Psoas muscle (tissue), 8 donors: ENCODE measurements around the gene GALNT5. TPM values are rescaled to one million over a fixed set of nuclear protein-coding genes. Genes with fewer than 3 reads are reported as not detected.

Experiments
- ATAC-seq, 4 donors: fragments of 200-7000 bp; cut with Tn5 transposase; one replicate each; pipeline ENCODE4 v1.9.1; 2020; ENCODE audit warnings: moderate library complexity in 3 of 4, mild to moderate bottlenecking in 2 of 4
- DNase-seq, 2 donors: peaks; one replicate each; pipeline ENCODE4 v3.0.0-alpha.2; 2020
- H3K27ac ChIP-seq: fragments of 200-600 bp; one replicate; pipeline ENCODE4 v1.8.0; 2022
- H3K27me3 ChIP-seq, 3 donors: fragments of 200-600 bp in 1 of 3; one replicate each; pipeline versions ENCODE4 v1.6.1 to v1.8.0; 2013 to 2022; ENCODE audit warnings: low read length in 2 of 3, mild to moderate bottlenecking in 2 of 3, moderate library complexity in 1 of 3; ENCODE audit not compliant: insufficient read depth in 3 of 3
- H3K36me3 ChIP-seq, 2 donors: fragments of 200-600 bp in 1 of 2; one replicate each; pipeline versions ENCODE4 v1.6.1 to v1.8.0; 2013 to 2022; ENCODE audit warnings: low read depth in 1 of 2, mild to moderate bottlenecking in 1 of 2, moderate library complexity in 1 of 2; ENCODE audit not compliant: insufficient read depth in 1 of 2
- H3K4me1 ChIP-seq: fragments of 200-600 bp; one replicate; pipeline ENCODE4 v1.8.0; 2022
- H3K4me3 ChIP-seq: fragments of 200-600 bp; one replicate; pipeline ENCODE4 v1.8.0; 2022; ENCODE audit warnings: mild to moderate bottlenecking
- H3K9me3 ChIP-seq: fragments of 200-600 bp; one replicate; pipeline ENCODE4 v1.8.0; 2022
- WGBS, 3 donors: extraction: QIAGEN DNeasy Blood & Tissue Kit; methylation state at CpG; one replicate each; pipeline versions ENCODE4 v1.1.6 to v1.1.7; 2013; 5-methylcytosine and 5-hydroxymethylcytosine counted together
- intact Hi-C, 2 donors: fragments of 100-400 bp; cut with DNase I; formaldehyde crosslinking; loops; one replicate each; pipeline versions ENCODE4 v1.11.0 to v1.14.2; 2022
- polyA plus RNA-seq, 3 donors: library from polyadenylated mRNA; stranded (reverse); fragments of 200-250 nt; gene quantifications; one replicate each; pipeline ENCODE4 v1.2.3, GENCODE V29; 2013
- total RNA-seq, 4 donors: library from RNA; stranded (reverse); fragmentation: NEBNext Ultra II Directional in 2 of 4; extraction: Animal tissue kit (Norgen Biotek cat#: 25700) in 2 of 4; gene quantifications; one replicate each; pipeline versions ENCODE4 v1.2.1 to v1.2.4, GENCODE V29; 2021 to 2023
- TF ChIP-seq, protein P1 (sequence below): fragments of 200-600 bp; IDR thresholded peaks from one replicate; pipeline ENCODE4 v1.8.0; 2022; ENCODE audit warnings: antibody characterized with exemption
- donor health status: healthy with polysubstance abuse.
- donor health status: DM: no; HTN: no; CAD: no; lungs with moderate emphysema.
- donor health status: Bipolar disorder and iron deficiency.
- donor health status: healthy.
- donor health status: DM: yes; HTN: yes; CAD: no.
- donor health status: DM: no; HTN: no; CAD: no.
- donor health status: DM: no; HTN: no; CAD: no.
- donor health status: DM: yes; HTN: yes; CAD: no.

GALNT5 gene
- total and polyA plus RNA-seq, 7 donors: under 0.01 to 0.06 TPM; not detected in 5

DNA sequence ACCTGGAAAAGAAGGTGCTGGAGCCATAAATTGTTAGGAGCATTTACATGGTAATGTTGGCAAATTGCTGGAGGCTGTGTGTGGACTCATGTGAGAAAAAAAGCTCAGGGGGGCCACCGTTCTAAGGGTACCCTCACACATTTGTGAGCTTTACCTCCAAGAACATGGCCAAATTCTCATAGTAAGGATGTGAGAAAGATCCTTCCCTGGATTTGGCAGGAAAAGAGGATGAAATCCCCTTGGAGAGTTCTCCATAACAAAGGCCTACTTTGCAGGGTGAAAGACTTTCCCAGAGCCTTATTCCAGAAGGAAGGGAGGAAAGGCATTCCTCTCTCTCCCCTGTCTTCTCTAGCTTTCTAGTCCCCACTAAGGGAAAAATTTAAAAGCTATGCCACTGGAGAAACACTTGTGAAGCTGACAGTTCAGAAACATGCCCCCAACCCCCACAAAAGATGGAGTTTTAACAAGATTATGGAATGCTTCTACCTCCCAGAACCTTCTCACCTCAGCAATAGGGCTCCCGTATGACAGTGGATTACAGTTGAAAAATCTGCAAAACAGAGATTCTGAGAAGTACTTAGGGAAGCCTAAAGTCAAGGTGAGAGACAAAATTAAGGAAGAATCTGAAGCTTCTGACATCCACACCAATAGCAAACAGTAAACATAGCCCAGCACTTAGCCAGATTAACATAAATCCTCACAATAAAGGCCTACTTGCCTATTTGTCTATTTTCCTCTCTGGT is 88.3 kb downstream of the GALNT5 start:
- H3K4me1 ChIP-seq: no peaks in the 10 kb centered on the region
- TF ChIP-seq, protein P1, sequence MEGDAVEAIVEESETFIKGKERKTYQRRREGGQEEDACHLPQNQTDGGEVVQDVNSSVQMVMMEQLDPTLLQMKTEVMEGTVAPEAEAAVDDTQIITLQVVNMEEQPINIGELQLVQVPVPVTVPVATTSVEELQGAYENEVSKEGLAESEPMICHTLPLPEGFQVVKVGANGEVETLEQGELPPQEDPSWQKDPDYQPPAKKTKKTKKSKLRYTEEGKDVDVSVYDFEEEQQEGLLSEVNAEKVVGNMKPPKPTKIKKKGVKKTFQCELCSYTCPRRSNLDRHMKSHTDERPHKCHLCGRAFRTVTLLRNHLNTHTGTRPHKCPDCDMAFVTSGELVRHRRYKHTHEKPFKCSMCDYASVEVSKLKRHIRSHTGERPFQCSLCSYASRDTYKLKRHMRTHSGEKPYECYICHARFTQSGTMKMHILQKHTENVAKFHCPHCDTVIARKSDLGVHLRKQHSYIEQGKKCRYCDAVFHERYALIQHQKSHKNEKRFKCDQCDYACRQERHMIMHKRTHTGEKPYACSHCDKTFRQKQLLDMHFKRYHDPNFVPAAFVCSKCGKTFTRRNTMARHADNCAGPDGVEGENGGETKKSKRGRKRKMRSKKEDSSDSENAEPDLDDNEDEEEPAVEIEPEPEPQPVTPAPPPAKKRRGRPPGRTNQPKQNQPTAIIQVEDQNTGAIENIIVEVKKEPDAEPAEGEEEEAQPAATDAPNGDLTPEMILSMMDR: no peak
- H3K27ac ChIP-seq: no peak overlapping the region
- no peaks in the 10 kb centered on the region for H3K36me3 ChIP-seq
- no peaks in the 10 kb centered on the region for H3K9me3 ChIP-seq
- H3K27me3 ChIP-seq: no peaks in the 10 kb centered on the region
- no peak for ATAC-seq
- H3K4me3 ChIP-seq: no peak overlapping the region
- no peak for DNase-seq
- WGBS, 3 donors: 64 to 71% (median 66%) methylated on average over 2 of the region's 2 CpGs
- intact Hi-C loops: no loop called here

DNA sequence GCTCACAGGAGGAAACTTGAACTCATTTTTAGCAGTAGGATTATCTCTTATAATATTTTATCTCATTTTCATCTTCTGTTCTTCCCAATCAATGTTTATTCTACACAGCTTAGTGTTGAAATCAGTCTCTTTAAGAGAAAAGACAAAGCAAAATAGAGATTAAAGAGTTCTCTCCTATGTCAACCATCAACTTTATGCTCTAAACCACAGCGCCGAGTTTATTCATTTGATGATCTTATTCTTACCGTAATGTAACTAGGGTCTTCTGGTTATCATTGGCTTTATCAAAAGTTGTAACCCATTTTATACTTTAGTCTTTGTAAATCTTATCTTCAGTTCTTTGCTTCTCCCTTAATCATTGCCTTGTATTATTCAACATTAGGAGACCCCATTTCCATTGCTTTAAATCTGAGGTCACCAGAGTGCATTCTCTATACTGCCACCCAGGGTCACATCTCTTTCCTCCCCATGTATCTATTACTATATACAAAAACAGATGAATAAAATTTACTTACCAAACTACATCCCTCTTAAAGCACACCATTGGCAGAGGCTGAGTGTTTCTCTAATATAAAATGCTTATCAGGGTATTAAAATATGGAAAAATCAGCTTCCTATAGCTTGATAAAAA is 90.9 kb downstream of the GALNT5 start:
- Histone ChIP-seq H3K36me3 (no peaks in the 10 kb centered on the region), H3K9me3 (no peaks in the 10 kb centered on the region), H3K4me1 (no peaks in the 10 kb centered on the region), H3K27ac (no peak overlapping the region), H3K4me3 (no peak overlapping the region), H3K27me3 (no peaks in the 10 kb centered on the region)
- DNase-seq (no peak), ATAC-seq (no peak)
- intact Hi-C loops: no loop called here
- TF ChIP-seq, protein P1: no peak
- WGBS, 3 donors: 94 to 97% (median 94%) methylated on average over 3 of the region's 3 CpGs

DNA sequence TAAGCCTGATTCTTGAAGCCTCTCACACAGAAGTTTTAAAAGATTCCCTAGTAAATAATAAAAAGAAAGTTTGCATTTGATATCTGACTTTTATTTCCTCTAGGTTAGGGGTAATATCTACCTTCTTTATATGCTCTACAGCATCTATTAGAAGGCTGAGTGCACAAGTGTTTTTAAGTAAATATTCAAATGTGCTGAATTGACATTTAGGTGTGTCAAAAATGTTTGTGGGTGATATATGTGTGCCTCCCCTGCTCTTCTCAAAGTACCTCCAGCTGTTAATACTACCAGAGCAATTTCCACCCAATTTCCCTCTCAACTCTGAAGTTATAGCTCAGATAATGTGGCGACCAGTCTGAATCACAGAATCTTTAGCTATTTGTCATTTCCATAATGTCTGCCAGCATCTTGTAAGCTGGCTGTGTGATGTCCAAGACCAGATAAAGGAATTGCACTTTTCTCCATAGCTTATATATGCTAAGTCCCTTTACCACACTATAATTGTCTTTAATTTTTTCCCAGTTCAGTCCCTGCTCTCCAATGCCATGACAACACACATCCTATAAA is 92.5 kb downstream of the GALNT5 start:
- TF ChIP-seq, protein P1: no peak
- H3K4me1 ChIP-seq: no peaks in the 10 kb centered on the region
- 62 to 73% (median 70%) methylated on average over 1 of the region's 1 CpG for whole genome bisulfite sequencing, 3 donors
- intact Hi-C loops: no loop called here
- no peaks in the 10 kb centered on the region for H3K27me3 ChIP-seq
- no peak for DNase-seq
- H3K9me3 ChIP-seq: no peaks in the 10 kb centered on the region
- no peaks in the 10 kb centered on the region for H3K36me3 ChIP-seq
- ATAC-seq: no peak
- no peak overlapping the region for H3K27ac ChIP-seq
- H3K4me3 ChIP-seq: no peak overlapping the region

DNA sequence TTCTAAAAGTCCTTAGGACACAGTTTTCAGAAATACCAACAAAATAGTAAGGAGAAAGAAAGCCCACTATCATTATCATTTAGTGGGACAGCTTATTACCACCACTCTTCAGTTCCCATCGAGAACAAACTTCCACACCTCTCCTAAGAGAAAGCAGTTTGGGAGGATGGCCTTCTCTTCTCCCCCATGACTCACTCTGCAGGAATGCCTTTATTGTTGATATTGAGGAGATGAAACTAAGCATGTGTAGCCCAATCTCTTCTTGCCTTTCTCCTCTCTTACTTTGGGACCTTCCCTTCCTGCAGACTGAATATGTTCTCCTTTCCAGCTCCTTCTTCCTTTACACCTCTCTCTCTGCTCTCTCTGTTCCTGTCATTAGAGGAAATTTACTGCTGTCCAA is 98.1 kb downstream of the GALNT5 start:
- Histone ChIP-seq H3K4me1 (no peaks in the 10 kb centered on the region), H3K9me3 (no peaks in the 10 kb centered on the region), H3K36me3 (no peaks in the 10 kb centered on the region), H3K4me3 (no peak overlapping the region), H3K27me3 (no peaks in the 10 kb centered on the region), H3K27ac (no peak overlapping the region)
- WGBS, 3 donors: 61 to 89% (median 70%) methylated on average over 1 of the region's 1 CpG
- TF ChIP-seq, protein P1: no peak
- DNase-seq (no peak), ATAC-seq (no peak)
- intact Hi-C loops: no loop called here
